GM10266 (cell line): ENCODE data around the gene SLC22A9.
"Not testable (repeated sequence)": the region's sequence is repeated elsewhere in the genome, so short reads cannot be mapped to it uniquely, and the experiment has no call there.

Source experiments
- DNase-seq: peaks from one replicate; pipeline ENCODE4 v3.0.0; 2012; ENCODE audit errors: extremely low spot score
- TF ChIP-seq, protein P1 (sequence below): IDR thresholded peaks from 2 replicates; pipeline ENCODE4 v1.5.1; 2012; ENCODE audit warnings: mild to moderate bottlenecking, low read depth; ENCODE audit not compliant: control insufficient read depth, insufficient read depth; ENCODE audit errors: missing control alignments

SLC22A9 gene

DNA sequence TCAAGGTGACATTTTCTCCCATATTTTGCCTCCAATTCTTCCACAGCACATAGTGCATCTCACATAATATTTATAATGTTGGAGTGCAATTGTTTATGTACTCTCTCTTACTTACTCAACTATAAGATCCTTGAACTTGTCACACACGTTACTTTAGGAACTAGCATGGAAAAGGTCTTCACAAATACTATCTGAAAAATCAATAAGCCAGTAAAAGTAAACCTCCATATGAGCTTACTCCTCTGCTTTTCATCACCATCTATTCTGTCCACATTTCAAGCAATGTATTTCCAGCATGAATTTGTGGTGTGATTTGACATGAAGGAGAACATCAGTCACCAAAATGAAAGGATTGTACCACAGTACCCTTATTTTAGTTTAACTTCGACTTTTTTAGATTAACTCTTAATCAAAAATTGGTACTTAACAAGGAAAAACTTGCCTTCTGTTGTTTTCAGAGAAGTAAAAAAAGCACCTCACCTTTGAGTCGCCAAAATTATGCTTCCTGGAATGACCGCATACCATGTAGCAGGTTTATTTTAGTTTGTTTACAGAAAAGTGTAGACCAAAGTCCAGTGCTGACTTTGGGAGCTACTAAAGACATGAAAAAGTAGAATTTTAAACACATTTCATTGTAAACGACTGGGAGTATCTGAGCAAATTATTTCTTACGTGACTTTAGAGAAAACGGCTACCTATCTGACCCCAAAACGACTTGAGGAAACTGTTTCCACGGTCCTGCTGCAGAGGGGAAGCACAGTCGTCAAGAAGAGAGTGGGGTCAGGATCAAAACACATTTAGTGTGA, at the start of gene SLC22A9:
Gene SLC22A9 (plus strand): TSS at position 621 of the 806 bp plus-strand sequence. CDS start 272 bp downstream, outside the sequence.
- DNase-seq = no peak

DNA sequence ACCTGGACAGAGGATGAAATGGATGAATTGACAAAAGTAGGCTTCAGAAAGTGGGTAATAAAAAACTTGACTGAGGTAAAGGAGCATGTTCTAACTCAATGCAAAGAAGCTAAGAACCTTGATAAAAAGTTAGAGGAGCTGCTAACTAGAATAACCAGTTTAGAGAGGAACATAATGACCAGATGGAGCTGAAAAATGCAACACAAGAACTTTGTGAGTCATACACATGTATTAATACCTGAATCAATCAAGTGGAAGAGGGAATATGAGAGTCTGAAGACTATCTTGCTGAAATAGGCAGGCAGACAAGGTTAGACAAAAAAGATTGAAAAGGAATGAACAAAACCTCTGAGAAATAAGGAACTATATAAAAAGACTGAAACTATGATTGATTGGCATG, 47.9 kb upstream of the SLC22A9 start:
- TF ChIP-seq, protein P1, sequence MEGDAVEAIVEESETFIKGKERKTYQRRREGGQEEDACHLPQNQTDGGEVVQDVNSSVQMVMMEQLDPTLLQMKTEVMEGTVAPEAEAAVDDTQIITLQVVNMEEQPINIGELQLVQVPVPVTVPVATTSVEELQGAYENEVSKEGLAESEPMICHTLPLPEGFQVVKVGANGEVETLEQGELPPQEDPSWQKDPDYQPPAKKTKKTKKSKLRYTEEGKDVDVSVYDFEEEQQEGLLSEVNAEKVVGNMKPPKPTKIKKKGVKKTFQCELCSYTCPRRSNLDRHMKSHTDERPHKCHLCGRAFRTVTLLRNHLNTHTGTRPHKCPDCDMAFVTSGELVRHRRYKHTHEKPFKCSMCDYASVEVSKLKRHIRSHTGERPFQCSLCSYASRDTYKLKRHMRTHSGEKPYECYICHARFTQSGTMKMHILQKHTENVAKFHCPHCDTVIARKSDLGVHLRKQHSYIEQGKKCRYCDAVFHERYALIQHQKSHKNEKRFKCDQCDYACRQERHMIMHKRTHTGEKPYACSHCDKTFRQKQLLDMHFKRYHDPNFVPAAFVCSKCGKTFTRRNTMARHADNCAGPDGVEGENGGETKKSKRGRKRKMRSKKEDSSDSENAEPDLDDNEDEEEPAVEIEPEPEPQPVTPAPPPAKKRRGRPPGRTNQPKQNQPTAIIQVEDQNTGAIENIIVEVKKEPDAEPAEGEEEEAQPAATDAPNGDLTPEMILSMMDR = no peak
- DNase-seq = no peak

More for the DNA sequence above, at the start of gene SLC22A9:
- TF ChIP-seq, protein P1 = no peak

DNA sequence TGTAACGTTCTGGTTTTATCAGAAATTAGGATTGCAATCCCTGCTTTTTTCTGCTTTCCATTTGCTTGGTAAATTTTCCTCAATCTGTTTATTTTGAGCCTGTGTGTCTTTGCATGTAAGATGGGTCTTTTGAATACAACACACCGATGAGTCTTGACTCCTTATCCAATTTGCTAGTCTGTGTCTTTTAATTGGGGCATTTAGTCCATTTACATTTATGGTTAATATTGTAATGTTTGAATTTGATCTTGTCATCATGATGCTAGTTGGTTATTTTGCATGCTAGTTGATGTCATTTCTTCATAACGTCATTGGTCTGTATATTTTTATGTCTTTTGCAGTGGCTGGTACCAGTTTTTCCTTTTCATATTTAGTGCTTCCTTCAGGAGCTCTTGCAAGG, 34.5 kb upstream of the SLC22A9 start:
- not testable (repeated sequence) for DNase-seq

DNA sequence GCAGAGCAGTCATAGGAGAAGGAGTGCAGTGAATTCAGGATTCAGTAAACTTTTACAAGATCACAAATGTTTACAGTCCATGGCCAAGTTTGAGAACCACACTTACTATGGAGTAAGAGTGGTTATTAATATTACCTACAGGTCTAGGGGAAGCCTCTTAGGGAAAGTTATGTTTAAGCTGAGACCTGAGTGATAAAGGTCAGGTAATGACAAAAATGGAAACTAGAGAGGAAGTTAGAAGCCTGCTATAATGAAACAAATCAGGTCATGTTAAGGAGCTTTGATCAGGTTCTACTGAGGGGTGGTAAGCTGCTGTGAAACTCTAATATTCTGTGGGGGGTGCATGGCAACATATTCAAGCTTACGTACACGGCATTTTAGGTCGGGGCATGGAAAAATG, 32.5 kb upstream of the SLC22A9 start:
- TF ChIP-seq, protein P1 = no peak
- DNase-seq = no peak

DNA sequence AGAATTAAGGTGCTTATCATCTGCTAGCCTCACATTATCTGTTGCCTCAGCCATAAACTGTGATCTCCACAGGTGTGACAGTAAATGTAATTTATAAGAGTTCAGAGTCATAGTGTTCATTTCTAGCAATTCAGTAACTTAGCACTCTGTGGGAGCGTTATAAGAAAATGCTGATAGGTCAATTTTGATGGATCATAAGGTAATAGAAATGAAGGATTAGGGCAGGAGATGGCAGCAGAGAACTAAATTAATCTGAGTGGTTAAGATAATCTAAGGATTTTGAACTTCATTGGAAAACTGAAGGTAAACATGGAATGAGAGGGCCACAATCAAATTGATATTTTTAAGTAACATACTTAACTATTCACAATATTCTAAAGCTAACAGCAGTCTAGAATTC, 26.5 kb upstream of the SLC22A9 start:
- DNase-seq = no peak
- TF ChIP-seq, protein P1 = no peak

DNA sequence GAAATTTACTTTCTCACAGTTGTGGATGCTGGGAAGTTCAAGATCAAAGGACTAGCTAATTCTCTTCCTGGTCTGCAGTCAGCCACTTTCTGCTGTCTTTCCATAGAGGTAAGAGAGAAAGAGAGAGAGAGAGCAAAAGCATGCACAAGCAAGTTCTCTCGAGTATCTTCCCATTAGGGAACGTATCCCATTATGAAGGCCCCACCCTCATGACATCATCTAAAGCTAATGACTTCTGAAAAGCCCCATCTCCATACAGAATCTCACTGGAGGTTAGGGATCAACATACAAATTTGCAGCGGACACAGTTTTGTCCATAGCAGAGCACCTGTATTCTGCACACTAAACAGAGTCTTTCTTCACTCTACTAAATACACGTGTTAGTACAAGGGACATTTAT, 17.4 kb upstream of the SLC22A9 start:
- no peak for DNase-seq
- TF ChIP-seq, protein P1 = no peak

DNA sequence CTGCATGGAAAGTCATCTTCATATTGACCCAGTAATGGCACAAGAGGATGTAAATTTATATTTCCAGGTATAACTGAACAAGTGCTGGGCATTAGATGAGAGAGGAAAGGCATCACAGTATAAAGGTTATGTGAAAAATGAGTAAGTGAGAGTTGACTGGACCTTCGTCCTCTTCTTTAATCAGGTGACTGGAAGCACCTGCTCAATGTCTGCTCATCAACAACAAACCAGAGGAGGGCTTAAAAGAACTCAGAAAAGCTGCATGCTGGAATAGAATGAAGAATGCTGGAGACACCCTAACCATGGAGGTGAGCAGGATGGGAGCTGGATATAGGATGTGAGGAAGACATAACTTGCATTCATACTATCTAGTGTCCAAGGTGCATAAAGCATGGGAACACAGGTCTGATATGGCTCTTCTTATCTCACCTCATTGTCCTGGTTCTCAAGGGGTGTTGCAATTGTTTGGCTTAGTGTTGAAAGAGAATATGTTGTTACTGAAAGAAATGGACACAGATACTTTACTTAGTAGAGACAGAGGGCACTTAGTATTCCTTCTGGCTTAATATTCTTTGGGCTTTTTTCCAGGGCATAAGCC, 7.3 kb upstream of the SLC22A9 start:
- no peak for DNase-seq
- TF ChIP-seq, protein P1 = no peak
